GM18505 (cell line): ENCODE data around the gene C14orf39.

ENCODE experiments used
- ATAC-seq: cut with Tn5 transposase; IDR thresholded peaks from one replicate; pipeline ENCODE4 v1.9.1; 2021; ENCODE audit not compliant: unreplicated experiment
- POLR2A ChIP-seq: IDR thresholded peaks from 4 replicates; pipeline ENCODE4 v1.6.1; 2011; ENCODE audit warnings: borderline replicate concordance; ENCODE audit not compliant: insufficient read depth, insufficient read length; ENCODE audit errors: extremely low read depth

The C14orf39 gene, protein sequence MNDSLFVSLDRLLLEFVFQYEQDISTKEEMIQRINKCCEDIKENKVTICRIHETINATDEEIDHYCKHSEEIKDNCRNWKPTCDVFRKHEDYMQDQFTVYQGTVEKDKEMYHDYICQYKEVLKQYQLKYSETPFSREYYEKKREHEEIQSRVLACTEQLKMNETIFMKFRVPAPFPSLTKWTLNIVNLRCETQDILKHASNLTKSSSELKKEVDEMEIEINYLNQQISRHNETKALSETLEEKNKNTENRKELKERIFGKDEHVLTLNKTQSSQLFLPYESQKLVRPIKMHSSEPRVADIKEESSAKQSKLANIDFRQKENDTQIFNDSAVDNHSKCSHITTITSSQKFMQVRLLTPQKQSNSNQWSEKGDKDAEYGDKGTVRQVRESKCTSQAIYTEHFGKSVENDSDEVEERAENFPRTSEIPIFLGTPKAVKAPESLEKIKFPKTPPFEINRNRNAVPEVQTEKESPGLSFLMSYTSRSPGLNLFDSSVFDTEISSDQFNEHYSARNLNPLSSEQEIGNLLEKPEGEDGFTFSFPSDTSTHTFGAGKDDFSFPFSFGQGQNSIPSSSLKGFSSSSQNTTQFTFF

DNA sequence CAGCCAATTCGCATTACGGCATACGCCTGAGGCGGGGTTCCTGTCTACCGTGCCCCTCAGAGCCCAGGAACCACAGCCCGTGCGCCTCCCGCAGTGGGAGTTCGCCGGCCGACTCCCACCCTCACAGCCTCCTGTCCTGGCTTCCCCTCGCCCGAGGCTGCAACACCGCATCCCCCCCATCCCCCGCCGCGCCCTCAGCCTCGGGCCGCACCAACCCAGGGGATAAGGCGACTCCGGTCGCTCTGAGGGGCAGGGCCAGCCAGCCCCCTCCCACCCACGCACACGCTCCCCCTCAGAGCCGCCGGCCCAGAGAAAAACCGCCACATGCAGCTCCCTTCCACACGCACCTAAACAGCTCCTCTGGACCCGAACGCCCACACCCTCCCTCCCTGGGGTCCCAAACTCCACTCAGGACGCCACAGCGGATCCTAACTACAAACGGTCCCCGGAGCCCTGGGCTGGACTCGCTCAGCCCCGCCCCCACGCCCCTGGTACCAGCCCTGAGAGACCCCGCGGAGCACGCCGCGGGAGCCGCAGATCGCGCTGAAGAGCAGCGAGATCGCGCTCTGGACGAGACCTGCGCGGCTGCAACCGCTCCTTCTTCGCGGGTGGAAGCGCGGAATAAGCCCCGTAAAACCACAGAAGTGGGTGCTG is at the start of gene C14orf39:
Gene C14orf39, minus strand, starts transcription at position 466 of the 654 bp plus-strand sequence. CDS start 985 bp downstream, outside the sequence.
- no peak for ATAC-seq
- TF ChIP-seq POLR2A: no peak

DNA sequence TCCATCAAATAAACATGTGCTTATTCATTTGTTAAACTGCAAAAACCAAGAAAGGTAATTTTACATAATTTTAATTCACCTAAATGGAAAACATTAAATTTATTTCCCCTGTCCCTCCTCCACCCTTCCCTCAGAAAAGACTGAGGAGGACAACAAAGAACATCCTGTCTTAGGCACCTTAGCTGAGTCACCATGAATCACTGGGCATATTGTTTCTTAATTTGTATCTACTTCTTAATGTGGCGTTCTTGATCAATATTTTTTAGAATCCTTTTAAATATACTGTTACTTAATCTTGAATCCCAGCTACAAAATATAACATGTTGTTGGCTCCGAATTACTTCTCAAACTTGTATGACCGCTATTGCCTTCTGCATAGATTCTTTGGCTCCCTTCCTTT is 46.6 kb upstream of the C14orf39 start:
- TF ChIP-seq POLR2A: no peak
- ATAC-seq: no peak

DNA sequence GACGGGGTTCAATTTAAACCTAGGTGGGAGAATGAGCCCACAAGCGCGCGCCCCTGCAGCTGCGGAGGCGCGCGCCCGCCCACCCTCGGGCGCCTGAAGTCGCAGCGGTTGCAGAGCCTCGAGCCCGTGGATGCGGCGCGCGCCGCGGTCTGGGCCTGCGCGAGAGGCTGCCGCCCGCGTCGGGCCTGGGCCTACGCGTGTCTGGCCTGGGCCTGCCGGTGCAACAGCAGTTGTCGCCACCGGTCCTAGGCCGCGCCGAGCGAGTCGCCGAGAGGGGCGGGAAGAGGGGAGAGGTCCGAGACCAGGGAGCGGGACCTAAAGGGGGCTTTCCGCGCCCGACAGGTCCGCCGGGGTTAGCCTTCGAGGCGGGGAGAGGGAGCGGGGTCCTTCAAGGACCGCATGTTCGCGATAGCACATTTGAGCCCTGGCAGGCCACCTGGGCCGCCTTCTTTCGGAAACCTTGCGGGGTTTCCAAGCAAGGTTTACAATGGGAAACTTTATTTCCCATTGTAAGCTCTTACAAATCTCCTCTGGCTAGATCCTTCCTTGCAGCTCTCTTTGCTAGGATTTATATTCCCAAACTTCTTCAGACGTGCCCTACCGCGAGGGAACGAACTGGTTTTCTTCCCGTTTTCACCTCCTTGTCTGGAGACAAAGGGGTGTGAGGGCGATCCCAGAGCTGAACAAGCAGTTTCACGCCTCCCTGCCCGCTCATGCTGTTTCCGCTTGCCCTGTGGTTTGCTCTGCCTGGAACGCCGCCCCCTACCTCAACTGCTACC is 29.8 kb upstream of the C14orf39 start:
- no peak for TF ChIP-seq POLR2A
- ATAC-seq: no peak

DNA sequence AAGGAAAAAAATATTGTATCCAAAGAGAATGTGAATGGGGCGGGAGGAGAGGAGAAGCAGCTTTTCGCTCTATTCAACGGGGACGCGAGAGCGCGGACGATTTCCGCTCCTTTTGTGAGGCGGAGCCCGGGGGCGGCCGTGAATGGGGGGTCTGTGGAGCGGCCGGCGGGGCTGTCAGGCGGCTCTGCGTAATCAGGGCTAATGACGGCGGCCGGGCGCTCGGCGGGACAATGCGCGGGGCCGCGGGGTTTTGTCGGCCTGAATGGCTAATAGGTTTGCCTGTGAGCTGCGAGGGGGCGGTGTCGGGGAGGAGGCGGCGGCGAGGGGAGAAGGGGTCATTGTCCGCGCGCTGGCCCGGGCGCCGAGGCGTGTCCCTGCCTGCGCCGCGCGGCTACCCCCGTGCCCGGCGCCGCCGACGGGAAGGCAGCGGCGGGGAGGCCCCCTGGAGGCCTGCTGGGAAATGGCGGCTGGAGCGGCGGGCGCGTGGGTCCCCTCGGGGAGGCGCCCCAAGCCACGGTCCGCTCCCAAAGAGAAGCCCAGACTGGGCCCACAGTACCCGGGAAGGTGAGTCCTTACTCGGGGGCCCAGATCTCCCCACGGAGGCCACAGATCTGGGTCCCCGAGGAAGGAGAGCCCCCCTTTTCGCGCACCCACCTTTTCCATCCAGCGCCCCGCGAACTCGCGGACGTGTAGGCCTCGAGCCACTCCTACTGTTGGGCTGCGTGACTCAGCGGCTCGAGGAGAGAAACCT is 29.1 kb upstream of the C14orf39 start:
- peak; percentile 63 for ATAC-seq
- no peak for TF ChIP-seq POLR2A

DNA sequence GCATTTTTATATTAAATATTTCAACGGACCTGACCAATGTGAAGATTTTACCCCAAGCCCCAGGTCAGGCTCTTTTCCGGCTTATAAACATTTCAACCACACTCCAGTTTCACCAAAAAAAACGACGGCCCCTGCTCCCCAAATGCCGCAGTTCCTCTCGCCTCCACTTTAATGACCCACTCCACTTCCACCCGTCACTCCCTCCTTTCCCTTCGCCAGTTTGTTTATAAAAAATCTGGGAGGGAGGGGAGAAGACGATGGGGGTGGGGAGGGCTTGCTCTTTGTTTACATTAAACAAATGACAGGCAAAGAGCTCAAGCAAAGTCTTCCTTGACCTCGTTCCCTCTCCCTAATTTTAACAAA is 28.5 kb upstream of the C14orf39 start:
- ATAC-seq: no peak
- no peak for TF ChIP-seq POLR2A

DNA sequence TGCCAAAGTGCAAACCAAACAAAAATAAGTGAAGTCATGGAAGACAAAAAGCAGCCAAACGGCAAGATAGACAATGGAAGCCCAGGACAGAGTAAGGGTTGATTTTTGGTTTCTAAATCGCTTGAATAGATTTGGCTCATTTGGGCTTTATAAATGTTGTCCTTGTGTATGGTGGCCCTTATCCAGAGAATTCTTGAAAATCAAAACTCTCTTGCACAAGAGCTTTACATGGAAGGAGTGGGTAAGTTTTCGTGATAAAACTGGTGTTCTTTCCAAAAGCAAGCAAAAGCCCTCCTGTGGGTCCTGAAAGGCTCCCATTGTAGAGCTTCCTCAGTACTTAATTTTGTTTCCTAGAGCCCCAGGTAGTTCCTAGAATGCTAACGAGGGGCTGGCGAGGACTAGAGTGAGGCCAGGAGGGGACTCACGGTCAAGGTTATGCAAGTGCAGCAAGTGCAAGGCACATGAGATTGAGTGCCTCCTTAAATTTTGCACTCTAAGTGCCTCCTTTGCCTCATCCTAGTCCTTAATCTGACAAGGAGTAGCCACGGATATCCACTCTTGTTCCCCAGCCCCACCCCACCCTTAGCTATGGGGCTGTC is 27.2 kb upstream of the C14orf39 start:
- no peak for TF ChIP-seq POLR2A
- ATAC-seq: no peak

DNA sequence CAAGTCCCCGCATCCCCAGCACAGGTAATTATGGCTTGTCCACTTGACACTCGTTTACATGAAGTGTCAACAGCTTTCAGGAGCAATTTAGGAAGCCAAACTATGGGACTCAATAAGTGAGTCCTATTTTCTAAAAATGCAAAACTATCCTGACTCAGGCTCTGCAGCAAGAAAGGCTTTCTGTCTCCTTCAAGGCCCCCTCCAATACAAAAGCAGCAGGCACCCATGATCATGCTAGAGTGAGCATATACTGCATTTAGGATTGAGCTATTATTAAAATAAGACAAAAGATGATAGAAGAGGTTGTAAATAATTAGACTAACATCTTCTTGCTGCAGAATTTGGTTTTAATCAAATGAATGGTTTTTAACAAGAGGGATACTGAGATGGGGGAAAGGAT is 26.3 kb upstream of the C14orf39 start:
- no peak for TF ChIP-seq POLR2A

DNA sequence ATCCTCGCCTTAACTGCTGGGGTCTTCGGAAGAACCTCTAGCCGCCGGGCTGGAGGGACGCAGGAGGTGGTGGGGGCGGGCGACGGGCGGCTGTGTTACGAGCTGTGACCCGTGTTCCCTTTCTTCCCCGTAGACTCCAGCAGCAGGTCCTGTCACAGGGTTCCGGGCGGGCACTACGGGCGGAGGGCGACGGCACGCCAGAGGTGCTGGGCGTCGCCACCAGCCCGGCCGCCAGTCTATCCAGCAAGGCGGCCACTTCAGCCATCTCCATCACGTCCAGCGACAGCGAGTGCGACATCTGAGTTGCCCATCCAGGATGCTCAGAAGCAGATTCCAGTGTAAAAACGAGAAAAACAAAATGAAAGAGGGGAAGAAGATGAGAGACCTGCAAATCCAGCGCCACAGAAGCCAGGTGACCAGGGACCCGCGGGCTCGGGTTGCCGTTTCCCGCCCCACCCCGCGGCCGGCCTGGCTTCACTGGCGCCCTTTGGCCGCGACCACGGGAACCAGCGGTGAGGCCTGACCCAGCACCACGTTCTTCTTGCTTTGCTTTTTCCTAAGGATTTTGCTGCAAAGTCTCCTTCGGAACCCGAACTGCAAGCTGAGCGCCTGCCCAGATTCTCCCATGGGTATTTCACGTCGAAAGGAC is 25.2 kb upstream of the C14orf39 start:
- no peak for TF ChIP-seq POLR2A
- no peak for ATAC-seq

More for the DNA sequence above, 26.3 kb upstream of the C14orf39 start:
- ATAC-seq: no peak

DNA sequence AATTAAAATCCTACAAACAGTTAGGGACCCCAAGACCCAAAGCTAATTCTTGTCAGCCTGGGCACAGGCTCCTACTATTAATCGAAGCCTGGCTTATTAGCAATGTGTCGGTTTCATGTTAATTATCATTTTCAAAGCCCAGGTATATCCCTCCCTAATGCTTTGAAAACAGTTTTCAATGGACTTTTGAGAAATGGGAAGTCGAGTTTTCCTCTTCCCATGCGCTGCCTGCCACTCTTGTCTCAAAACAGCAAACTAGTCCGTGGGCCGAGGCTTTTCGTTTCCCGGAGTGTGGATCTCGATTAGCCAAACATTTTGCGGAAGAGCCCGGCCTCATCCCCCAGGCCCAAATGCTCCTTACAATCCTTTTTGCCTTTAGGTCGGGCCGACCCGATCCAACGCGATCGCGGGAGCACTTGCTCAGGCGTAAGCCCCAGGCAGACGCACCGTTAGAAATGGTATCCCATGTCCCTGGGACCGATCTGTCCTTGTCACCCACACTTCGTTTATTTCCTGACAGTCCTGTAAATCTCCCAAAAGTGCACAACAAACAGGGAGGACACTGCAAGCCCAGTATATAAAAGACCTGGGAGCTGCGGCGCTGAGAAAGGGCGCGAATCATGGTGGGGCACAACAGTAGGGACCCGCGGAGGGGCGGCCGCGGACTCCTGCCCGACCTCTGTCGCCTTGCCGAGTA is 24.5 kb upstream of the C14orf39 start:
- ATAC-seq: no peak
- TF ChIP-seq POLR2A: no peak

DNA sequence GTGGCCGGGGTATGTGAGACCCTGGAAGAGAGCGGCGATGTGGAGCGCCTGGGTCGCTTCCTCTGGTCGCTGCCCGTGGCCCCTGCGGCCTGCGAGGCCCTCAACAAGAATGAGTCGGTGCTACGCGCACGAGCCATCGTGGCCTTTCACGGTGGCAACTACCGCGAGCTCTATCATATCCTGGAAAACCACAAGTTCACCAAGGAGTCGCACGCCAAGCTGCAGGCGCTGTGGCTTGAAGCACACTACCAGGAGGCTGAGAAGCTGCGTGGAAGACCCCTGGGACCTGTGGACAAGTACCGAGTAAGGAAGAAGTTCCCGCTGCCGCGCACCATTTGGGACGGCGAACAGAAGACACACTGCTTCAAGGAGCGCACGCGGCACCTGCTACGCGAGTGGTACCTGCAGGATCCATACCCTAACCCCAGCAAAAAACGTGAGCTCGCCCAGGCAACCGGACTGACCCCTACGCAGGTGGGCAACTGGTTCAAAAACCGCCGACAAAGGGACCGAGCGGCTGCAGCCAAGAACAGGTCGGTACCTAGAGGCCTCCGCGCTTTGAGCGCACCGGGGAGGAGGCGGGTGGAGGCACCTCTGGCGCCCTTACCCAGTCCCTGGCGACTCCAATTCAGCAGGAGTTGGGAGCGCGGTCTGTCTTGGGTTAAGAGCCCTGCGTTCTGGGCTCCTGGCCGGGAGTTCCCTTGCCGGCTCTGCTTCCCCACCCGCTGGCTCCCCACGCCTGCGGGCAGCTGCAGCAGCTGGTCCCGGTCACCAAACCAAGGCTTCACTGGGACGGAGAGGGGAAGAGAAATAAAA is 23.8 kb upstream of the C14orf39 start:
- no peak for ATAC-seq
- TF ChIP-seq POLR2A: no peak
